Stimulated activated CD8-positive, alpha-beta memory T cell treated with anti-CD3 and anti-CD28 coated beads, Interleukin-4, amount 100 ng/mL, for 48 hours (primary cell): Measurements from ENCODE around the gene FAM53B.

Experiments
- DNase-seq: peaks from one replicate; pipeline ENCODE4 v3.0.0-alpha.2; 2020

FAM53B gene

DNA sequence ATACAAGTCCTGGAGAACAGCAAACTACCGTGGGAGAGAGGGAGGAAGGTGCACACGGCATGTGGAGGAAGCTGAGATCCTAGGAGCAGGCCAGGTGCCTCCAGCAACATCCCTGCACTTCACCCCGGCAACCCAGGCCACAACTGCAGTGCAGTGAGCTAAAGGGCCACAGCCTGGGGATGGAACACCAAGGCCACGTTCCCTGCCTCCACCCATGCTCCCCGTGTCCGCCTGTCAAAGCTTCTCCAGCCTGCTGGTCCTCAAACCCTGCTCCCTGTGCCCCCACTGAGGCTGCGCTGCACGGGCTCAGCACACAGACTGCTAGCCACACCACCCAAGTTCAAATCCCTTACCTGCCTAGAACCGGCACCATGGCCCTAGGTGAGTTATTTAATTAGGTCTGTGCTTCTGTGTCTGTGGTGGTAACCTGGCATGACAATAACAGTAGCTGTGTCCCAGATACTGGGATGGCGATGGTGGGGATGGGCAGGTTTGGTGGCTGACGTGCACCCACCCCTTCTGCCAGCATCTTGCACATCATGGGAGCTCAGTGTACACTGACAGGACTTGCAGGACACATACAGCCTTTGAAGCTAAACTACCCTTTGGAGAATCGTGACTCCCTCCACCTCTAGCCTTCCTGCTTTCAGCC is 85.5 kb downstream of the FAM53B start:
- DNase-seq, result no peak

DNA sequence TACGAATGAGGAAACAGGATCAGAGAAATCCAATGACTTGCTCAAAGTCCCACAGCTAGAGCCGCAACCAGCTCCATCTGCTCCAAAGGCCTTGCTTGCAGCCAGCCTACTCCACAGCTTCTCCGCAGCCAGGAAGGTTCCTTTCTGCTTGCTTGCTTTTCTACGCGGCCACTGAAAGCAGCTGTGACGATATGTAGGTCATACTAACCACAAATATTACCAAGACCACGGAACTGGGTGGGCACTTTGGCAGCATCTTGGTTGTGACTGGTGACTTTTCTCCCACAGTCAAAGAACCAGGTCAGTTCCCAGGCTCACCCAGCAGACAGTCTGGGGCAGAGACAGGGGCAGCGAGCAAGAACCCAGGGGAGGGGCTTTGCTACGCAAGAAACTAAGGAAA is 86.4 kb downstream of the FAM53B start:
- DNase-seq, result no peak

DNA sequence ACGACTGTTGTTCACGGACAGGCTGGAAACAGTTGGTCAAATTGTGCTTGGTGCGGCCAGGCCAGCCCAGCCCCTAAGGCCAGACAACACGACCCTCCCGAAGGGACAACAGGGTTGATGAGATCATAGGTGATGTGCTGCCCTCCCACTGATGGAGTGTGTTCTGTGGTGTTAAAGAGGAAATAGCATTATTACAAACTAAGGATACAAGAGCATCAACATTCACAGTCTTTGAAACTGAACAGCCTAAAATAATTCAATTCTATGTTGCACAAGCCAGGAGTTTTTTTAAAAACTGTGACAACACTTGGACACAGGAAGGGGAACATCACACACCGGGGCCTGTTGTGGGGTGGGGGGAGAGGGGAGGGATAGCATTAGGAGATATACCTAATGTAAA is 87.6 kb downstream of the FAM53B start:
- DNase-seq, result no peak

DNA sequence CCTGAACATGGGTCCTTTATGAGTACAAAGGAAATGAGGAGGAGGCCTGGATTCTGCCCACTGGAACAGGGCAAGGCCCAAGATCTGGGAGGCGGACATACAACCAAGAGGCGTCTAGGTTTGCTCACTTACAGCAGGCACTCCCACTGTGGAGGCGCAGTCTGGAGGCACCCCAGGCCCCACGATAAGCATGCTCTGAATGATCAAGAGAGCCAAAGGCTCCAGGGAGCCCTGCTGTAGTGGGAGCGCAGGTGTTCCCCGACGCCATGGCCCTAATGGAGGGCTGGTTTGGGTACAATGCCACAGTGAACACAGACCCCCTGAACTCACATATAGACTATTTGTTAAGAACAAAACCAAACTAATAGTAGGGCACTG is 88.1 kb downstream of the FAM53B start:
- no peak for DNase-seq

DNA sequence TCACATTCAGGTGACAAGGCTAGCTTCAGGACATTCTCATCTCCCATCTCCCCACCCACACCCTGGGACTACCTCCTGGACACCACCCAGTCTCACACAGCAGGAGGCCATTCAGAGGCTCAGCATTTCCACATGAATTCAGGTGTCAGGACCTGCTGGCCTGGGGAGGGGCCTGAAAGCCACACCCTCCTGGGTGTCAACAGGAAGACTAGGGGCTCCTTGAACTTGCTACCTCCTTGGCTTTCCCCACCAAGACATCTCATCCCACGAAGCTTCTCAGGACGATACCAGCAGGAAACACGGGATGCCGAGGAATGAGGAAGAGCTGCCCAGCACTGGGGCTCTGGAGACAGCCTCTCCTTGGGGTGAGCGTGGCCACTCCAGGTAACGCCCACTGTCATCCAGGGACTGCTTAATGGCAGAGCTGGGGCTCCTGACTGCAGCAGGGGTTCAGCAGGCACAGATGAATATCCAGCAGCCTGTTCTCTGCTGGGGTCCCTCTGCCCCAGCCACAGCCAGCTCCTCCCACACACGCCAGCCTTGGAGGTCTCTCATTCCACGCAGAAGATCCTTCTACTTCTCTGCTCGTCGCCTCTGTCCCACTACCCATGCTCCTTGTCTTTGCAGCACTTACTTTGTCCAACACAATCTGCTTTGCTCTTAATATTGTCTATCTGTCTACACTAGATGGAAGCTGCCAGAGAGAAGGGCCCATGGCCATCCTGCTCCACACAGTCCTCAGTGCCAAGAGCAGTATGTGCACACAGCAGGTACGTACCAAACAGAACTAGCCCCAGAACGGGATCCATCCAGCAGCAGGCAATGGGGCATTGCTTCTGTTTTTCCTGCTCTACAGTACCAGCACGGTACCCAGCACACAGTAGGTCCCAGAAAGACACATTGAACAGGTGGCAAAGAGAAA is 88.7 kb downstream of the FAM53B start:
- DNase-seq, result no peak

DNA sequence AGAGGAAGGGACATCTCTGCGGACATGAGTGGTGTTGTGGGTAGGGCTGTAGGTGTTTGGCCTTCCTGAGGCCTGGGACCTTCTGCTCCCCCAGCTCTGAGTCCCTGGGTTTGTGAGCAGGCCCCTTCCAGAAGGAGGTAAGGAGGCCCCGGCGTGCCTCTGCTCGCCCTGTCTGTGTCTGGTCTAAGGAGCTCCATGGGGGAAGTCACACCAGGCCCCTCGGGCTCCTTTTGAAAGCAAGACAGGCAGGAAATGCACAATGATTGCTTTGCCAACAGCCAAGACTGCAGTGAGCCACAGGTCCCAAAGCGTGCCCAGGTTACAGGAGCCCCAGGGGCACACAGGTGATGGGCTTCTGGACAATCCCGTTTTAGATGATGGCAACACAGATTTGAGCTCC is 89.5 kb downstream of the FAM53B start:
- DNase-seq, result no peak

DNA sequence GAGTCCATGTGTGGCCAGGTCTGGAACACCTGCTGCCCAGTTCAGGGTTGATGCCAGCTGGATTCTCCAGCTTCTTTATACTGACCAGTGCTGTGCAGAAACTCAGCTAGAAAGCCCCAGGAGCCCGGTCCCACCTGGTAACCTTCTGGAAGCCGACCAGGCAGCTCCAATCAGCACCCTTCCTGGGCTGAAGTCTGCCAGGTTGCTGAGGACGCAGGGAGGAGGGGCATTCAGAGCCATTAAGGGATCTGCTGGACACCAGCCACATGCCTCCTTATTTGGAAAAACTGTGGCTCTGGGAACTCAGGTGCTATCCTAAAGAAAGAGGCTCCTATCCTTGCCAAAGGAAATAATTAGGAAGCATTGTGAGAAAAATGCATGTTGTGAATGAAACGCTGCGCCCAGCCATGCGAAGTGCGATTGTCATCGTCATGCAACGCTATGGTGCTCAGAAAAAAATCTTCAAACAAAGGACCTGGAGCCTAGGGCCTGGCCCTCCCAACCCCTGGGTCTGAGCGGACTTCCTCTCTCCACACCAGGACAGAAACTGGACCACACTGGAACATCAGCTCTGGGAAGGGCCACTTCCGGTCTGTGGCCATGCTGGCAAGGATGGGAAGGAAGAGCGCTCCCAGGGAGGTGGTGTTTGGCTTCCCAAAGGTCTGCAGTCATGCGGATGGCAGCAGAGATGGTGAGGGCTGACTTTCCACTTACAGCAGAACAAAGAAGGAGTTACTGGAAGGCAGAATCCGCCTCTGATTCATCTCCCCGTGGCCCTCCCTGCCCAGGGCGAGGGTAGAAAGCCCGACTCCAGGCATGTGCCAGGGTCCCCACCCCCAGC is 90.1 kb downstream of the FAM53B start:
- DNase-seq, result no peak

DNA sequence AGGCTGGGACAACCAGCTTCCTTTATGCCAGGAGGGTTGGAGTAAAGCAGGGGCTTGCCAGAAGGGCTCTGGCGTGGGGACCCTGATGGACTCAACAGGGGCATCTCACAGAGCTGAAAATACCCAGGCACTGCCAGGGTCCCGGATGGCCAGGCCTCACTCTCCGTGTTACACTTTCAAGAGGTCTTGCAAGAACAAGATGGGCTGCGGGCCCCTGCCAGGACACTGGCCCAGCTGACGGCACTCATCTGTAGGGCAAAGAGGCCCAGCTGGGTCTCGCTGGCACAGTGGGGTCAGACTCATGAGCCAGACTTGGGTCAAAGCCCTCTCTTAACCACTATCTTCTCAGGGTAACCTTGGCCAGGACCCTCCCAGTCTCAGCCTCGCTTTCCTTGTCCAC is 90.9 kb downstream of the FAM53B start:
- DNase-seq, result no peak

DNA sequence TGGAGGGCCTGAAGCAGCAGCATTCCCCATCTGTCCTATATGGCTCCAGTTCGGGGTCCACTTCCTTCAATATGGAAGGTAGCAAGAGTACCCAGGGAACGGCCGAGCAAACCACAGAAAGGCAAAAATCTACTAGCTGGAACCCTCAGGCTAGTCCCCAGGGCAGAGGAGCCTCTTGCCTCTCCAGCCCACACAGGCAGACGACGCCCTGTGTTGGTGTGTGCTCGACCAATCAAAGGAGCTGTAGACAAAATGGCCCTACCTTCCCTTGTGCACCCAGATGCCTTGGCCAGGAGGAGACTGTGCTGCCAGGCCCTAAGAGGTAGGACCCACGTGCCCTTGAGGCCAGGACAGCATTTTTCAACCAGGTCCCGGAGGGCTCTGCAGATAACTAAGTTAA is 91.5 kb downstream of the FAM53B start:
- DNase-seq, result no peak

DNA sequence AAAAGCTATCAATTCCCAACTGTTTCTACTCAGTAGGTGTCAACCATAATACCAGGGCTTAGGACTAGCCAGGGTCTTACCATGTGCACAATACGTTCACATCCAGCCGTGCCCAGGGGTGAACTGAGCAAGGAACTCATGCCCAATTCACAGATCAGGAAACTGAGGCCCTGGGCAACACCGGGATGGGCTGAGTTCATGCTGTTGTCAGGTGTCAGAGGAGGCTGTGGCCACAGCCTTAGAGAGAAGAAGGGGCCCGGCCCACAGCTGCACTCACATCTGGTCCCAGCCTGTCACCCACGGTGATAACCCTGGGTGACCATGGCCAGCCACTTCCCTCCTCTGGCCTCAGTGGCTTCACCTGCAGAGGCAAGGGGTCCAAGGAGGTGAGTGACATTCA is 92.0 kb downstream of the FAM53B start:
- DNase-seq, result no peak

DNA sequence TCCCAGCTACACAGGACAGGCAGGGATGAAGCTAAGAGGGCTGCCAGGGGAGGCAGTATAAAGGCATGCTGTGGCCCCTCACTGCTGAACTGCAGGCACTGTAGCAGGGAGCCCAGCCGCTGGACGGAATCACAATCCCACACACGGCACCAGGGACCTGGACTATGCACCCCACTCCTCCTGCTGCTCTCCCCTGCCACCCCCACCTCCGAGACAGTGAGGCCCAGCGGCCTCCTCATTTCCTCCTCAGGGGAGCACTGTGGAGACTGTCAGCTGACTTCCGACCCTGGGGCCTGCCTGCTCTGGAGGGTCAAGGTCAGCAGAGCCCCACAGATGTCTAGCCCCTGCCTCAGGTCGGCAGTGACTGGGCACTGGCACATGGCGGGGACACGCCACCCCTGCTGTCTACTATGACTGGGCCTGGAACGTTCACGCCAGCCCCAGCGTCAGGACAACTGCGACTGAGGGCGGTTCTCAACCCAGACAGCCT is 92.7 kb downstream of the FAM53B start:
- DNase-seq, result no peak

DNA sequence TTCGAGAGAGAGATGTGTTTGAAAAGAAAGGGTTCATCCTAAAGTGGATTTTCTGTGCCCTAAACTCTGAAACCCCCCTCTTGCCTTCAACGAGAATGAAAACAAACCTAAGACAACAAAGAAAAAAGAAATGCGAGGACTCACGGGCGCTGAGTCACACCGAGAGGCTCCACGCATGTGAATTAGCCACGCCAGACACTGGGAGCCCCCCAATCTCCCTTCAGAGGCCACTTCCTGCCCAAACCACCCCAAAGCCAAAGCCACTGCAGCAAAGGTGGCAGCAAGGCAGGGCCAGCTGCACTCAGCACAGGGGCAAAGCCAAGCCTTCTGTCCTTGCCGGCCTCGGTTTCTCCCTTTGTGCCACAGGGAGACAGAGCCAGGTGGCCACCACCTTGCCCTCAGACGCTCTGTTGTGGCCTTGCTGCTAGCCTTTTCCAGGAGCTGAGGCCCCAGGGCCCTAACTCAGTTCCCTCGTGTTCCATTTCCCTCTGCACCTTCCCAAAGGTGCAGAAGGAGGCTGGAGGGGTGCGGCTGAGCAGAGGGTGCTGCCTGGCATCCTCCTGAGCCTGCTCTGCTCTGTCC is 93.3 kb downstream of the FAM53B start:
- peak; percentile 77 for DNase-seq

DNA sequence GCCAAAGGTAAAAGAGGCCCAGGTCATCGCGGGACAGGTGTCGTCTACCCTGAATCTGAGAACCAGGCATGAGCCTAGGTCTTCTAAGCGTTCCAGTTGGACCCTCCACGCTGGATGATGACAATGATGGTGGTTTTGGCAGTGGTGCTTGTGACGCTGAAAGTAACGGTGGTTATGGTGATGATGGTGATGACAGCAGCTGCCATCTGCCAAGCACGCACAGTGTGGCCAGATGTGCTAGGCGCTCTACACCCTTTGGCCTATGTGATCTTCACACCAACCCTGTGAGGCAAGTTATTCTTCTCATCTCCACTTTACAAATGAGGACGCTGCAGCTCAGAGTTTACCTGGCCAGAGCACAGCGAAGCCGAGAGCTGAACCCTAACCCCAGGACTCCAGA is 93.9 kb downstream of the FAM53B start:
- no peak for DNase-seq

DNA sequence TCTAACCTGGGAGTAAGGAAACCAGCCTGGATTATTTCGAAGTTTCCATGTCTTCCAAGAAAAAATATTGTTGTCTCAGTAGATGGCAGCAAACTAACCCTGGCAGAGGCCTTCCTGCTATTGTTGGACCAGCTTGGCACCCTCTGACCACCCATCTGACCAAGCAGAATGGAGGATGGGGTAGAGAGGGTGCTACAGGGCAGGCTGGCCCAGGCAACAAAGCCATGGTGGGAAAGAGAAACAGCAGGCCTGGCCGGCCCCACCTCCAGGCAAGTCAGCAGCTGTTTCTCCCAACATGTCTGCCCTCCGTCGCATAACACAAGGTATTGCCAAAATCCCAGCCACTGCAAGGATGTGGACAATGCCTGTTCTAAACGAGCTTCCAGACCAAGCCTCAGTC is 95.0 kb downstream of the FAM53B start:
- no peak for DNase-seq

DNA sequence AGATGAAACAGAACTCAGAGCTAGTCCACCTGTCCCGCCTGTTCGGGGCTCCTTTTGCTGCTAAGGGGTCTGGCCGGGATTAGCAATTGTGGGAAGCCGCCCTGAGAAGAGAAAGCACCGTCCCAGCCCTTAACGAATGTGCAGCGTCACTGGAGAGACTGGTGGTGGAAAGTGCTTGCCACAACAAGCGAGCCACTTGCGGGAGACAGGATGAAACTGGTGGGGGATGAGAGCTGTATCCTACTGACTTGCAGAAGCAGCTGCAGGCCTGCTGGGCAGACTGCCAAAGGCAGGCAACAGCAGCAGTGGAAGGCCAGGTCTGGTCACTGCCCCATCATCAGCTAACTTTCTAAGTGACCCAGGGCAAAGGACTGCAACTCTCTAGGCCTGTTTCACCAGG is 95.4 kb downstream of the FAM53B start:
- DNase-seq, result peak; percentile 70

DNA sequence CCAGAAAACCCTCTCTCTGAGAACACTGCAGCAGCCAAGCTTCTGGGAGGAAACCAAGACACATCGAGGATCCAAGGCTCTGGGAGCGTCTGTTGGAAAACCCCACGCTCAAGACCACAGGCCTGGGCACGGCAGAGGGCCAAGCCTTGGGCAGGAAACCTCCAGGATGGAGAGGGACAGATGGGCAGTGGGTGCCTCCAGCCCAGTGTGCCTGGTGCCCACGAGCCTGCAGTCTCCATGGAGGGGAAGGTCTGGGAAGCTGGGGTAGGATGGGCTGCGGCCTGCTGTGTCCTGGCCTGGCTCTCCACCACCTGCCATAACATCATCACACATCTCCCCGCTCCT is 96.1 kb downstream of the FAM53B start:
- no peak for DNase-seq

DNA sequence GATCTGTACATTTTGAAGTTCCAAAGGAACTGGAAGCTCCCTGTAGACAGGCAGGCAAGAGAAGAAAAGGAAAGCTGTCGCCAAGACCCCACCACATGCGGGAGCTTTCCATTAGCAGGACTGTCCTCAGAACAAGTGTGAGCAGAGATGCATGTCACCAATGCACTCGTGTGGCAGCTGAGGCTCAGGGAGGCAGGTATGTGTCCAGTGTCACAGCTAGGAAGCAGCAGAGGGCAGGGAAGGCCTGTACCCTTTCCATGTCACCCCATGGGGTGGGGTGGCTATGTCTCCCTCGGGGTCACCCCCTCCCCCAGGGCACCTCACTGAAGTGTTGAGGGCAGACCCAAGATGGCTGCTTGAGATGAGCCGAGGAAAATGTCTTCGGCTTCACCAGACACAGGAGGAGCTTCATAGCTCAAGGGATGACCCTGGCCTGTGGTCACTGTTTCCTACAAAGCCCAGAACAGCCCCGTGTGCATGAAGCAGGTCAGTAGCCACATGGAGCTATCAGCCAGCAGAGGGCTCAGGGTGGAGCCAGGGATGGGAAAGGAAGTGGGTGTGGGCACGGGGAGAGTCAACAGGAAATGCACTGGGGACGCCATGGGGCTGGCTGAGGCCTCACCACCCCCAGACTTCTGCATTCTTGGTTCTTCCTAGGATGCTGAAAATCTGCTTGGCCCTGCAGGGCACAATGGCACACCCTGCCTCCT is 96.6 kb downstream of the FAM53B start:
- peak; percentile 74 for DNase-seq

DNA sequence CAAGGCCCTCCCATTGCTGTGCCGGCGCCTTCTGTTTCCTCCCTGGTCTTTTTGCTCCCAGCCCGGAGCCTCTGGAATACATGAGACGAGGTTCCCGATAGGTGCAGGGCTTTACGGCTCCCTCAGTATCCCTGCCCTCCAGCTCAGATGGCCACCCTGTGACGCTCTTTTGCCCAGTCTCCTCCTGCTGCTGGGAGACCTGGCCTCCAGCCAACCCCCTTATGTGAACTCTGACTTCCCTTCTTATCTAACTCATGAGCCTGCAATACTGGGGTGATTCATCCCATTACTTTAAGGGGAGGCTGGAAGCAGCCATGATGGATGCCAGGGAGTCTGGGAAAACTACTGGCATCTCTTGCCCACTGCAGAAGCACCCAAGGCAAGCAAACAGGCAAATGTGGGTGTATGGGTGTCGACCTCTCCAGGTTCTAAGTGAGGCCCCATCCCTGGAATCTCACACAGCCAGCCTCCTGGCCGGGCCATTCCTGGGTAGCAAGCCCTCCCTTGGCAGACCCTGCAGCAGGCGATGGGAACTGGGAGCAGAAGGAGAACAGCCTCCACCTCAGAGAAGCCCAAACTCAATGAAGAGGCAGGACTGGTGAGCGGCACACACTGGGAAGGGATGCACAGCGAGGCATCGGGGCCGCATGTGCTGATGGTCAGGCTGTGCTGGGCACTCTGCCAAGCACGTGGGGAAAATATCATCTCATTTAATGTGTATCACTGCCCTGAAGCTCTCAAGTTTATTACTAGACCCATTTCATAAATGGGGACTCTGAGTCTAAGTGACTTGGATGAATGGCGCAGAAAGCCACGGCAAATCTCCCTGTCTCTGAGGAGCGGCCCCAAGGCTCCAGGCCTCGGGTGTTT is 97.5 kb downstream of the FAM53B start:
- DNase-seq, result no peak

DNA sequence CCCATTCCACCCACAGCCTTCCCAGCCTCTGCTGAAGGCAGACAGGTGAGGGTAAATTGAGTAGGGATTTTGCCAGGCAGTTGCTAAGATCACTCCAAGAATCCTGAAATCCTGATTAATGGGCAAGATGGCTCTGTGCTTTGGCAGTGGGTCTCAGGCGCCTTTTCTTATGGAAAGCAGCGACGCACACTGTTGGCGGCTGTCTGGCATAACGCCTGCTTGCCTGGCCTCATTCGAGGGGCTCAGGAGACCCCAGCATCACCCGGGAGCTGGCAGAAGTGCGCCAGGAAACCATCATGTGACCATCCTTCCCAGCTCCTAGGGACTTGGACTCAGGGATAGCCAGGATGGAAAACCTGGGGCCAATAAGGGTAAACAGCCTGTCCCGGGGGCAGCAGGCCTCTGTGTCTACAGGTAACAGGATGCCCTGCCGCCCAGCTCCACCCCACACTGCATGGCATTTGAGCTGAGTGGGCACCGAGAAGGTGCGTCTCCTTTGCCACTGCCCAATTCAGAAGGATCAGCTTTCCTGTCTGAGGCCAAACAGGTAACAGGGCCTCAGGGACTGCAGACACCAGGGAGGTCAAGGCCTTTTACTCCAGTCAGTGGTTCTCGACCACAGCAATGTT is 98.6 kb downstream of the FAM53B start:
- no peak for DNase-seq

DNA sequence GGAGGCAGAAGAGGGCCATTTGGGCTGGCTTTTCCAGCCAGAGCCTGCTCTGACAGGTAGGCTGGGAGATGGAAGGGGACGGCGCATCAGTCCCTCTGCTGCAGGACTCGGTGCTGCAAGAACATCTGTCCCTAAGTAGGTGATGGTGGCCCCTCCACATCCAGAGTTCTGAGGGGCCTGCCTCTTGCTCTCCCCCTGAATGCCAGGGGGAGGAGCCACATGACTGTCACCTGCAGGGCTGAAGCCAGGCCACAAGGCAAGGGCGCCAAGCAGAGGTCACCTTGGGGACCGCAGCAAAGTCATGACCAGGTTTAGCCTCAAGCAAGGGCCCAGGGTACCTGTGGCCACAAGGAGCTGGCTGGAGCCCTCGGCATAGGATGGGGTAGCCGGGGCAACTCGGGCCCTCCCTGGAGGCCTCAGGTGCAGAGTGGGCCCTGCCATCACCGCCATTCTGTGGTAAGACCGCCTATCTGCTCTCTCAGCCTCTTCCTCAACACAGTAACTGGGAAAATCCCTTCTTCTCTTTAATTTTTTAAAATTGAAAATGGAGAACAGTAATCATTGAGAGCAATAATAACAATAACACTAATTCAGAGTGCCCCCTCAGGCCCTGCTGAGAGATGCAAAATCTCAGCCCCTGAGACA is 99.3 kb downstream of the FAM53B start:
- no peak for DNase-seq

DNA sequence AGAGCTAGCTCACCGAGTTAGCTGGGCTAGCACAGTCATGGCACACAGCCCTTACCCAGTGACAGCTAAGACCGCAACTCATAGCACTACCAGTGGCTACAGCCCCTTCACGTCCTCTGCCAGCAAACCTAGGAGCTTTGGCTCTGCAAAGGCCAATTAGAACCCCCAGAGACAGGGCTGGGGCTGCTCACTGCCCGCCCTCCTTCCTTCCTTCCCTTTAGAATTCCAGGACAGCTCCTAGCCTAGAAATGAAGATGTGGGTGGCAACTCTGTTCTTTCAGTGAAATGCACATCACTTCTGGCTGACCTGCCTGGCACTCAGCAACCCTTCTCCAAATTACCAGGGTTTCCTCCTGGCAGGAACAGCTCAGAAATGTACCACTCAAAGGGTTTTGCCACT is 99.9 kb downstream of the FAM53B start:
- DNase-seq, result no peak
